GM12891 (cell line): ENCODE results near the gene ANO7.

Source experiments
- DNase-seq: peaks from one replicate; pipeline ENCODE4 v3.0.0; 2011; ENCODE audit warnings: low spot score; ENCODE audit not compliant: insufficient read length
- FAIRE-seq: peaks from 2 replicates; lab custom pipeline; 2011; peaks lifted over from hg19 to GRCh38; lab: Jason Lieb, UNC
- PAX5 ChIP-seq: IDR thresholded peaks from 2 replicates; pipeline ENCODE4 v1.6.1; 2011; ENCODE audit warnings: low read length, moderate library complexity, mild to moderate bottlenecking; ENCODE audit not compliant: insufficient read depth, severe bottlenecking
- POLR2A ChIP-seq: IDR thresholded peaks from 2 replicates; pipeline ENCODE4 v1.6.1; 2011; ENCODE audit warnings: low read depth, low read length, control low read depth
- POLR2AphosphoS5 ChIP-seq: IDR thresholded peaks from 2 replicates; pipeline ENCODE4 v1.6.1; 2011; ENCODE audit warnings: low read depth, low read length, control low read depth
- POU2F2 ChIP-seq: IDR thresholded peaks from 2 replicates; pipeline ENCODE4 v1.6.1; 2011; ENCODE audit warnings: low read depth, mild to moderate bottlenecking, control low read depth, low read length, moderate library complexity
- SPI1 ChIP-seq: IDR thresholded peaks from 2 replicates; pipeline ENCODE4 v1.6.1; 2011; ENCODE audit warnings: low read depth, low read length, control low read depth
- TAF1 ChIP-seq: IDR thresholded peaks from 2 replicates; pipeline ENCODE4 v1.6.1; 2011; ENCODE audit warnings: low read depth, low read length, control low read depth

The ANO7 gene

GRCh38 chr2:241234066-241234790 is 45.8 kb downstream of the ANO7 start:
- FAIRE-seq (no peak), DNase-seq (no peak)
- no peak for TF ChIP-seq TAF1
- no peak for TF ChIP-seq PAX5
- peak; percentile 48; the same call in 1 of the 2 replicates for TF ChIP-seq POLR2A
- TF ChIP-seq POLR2AphosphoS5, result 0 out of 2 replicates have a peak, but pooled peaks have one; percentile 30

- FAIRE-seq, result no peak
- TF ChIP-seq POLR2AphosphoS5, result no peak
- no peak for TF ChIP-seq POU2F2
- TF ChIP-seq TAF1, result no peak
- no peak for TF ChIP-seq POLR2A
- no peak for TF ChIP-seq PAX5
- no peak for TF ChIP-seq SPI1
- DNase-seq, result no peak
These were observed 46.7 kb downstream of the ANO7 start for GRCh38 chr2:241234962-241235740.

GRCh38 chr2:241235859-241236593 is 47.5 kb downstream of the ANO7 start:
- no peak for FAIRE-seq
- no peak for TF ChIP-seq SPI1
- TF ChIP-seq PAX5, result no peak
- TF ChIP-seq TAF1, result no peak
- no peak for TF ChIP-seq POU2F2
- 0 out of 2 replicates have a peak, but pooled peaks have one; percentile 8 for TF ChIP-seq POLR2AphosphoS5
- TF ChIP-seq POLR2A, result no peak

GRCh38 chr2:241237047-241237446 is 48.6 kb downstream of the ANO7 start:
- DNase-seq (no peak), FAIRE-seq (no peak)
- no peak for TF ChIP-seq PAX5
- no peak for TF ChIP-seq POLR2AphosphoS5
- TF ChIP-seq TAF1, result no peak
- no peak for TF ChIP-seq SPI1
- no peak for TF ChIP-seq POU2F2
- no peak for TF ChIP-seq POLR2A

More at GRCh38 chr2:241235859-241236593, 47.5 kb downstream of the ANO7 start:
- no peak for DNase-seq

- FAIRE-seq, result peak; percentile 9
- TF ChIP-seq POU2F2, result no peak
- TF ChIP-seq SPI1, result no peak
- TF ChIP-seq PAX5, result no peak
- no peak for TF ChIP-seq TAF1
- no peak for DNase-seq
These were observed 49.5 kb downstream of the ANO7 start for GRCh38 chr2:241237949-241238371.

GRCh38 chr2:241238693-241239198 is 50.3 kb downstream of the ANO7 start:
- TF ChIP-seq SPI1 (no peak), POLR2A (no peak), POU2F2 (no peak), POLR2AphosphoS5 (no peak), PAX5 (no peak), TAF1 (no peak)
- FAIRE-seq (no peak), DNase-seq (no peak)

GRCh38 chr2:241239552-241240202 is 51.2 kb downstream of the ANO7 start:
- DNase-seq, result no peak
- no peak for TF ChIP-seq SPI1
- no peak for TF ChIP-seq POLR2A
- no peak for TF ChIP-seq POU2F2
- no peak for TF ChIP-seq TAF1
- TF ChIP-seq POLR2AphosphoS5, result no peak
- FAIRE-seq, result no peak

GRCh38 chr2:241240320-241241004 is 52.0 kb downstream of the ANO7 start:
- no peak for TF ChIP-seq PAX5
- TF ChIP-seq POLR2AphosphoS5, result 0 out of 2 replicates have a peak, but pooled peaks have one; percentile 6
- no peak for TF ChIP-seq SPI1
- TF ChIP-seq POLR2A, result no peak
- TF ChIP-seq POU2F2, result no peak
- no peak for TF ChIP-seq TAF1
- FAIRE-seq (no peak), DNase-seq (no peak)
